CD4-positive, alpha-beta T cell (primary cell): Measurements from ENCODE around the gene MIPOL1. TPM values are rescaled to one million over a fixed set of nuclear protein-coding genes. Genes with fewer than 3 reads are reported as not detected.
"Not testable (repeated sequence)": the region's sequence is repeated elsewhere in the genome, so short reads cannot be mapped to it uniquely, and the experiment has no call there.

Experiments used
- ATAC-seq: fragments of 200-7000 bp; cut with Tn5 transposase; one replicate; pipeline ENCODE4 v1.10.0; 2022; ENCODE audit warnings: mild to moderate bottlenecking; ENCODE audit not compliant: poor library complexity
- CTCF ChIA-PET: fragments of 350-600 bp; sonication (Branson Sonifier 250); formaldehyde crosslinking; loops from one replicate; lab custom pipeline; 2021; ENCODE audit warnings: antibody characterized with exemption, inconsistent platforms; lab: Charles Lee
- POLR2A ChIA-PET: fragments of 350-600 bp; sonication (Branson Sonifier 250); formaldehyde crosslinking; loops from one replicate; lab custom pipeline; 2021; ENCODE audit warnings: antibody characterized with exemption, inconsistent platforms; lab: Charles Lee
- DNase-seq, 14 experiments: peaks; one replicate each; pipeline ENCODE4 v3.0.0-alpha.2; 2013 to 2020; ENCODE audit warnings: mixed read lengths in 2 of 14
- H3K27ac ChIP-seq, 2 donors: one replicate each; pipeline versions ENCODE4 v1.5.1 to v1.7.0; 2013; ENCODE audit warnings: low read length in 2 of 2, low read depth in 1 of 2, mild to moderate bottlenecking in 1 of 2
- H3K27me3 ChIP-seq, 2 experiments: 1 replicate in 1 of 2; 2 replicates in 1 of 2; pipeline versions ENCODE4 v1.6.1 to v1.7.0; 2013; ENCODE audit warnings: low read length in 2 of 2, control low read depth in 1 of 2, mild to moderate bottlenecking in 1 of 2, moderate library complexity in 1 of 2; ENCODE audit not compliant: insufficient read depth in 2 of 2, control insufficient read depth in 1 of 2
- H3K36me3 ChIP-seq: one replicate; pipeline ENCODE4 v1.6.1; 2013; ENCODE audit warnings: low read length, control low read depth; ENCODE audit not compliant: insufficient read depth
- H3K4me1 ChIP-seq: one replicate; pipeline ENCODE4 v1.6.1; 2013; ENCODE audit warnings: low read length, control low read depth; ENCODE audit not compliant: insufficient read depth
- H3K4me3 ChIP-seq: one replicate; pipeline ENCODE4 v1.5.1; 2013; ENCODE audit warnings: mild to moderate bottlenecking, low read length, moderate library complexity
- H3K9me3 ChIP-seq, 2 experiments: 1 replicate in 1 of 2; 2 replicates in 1 of 2; pipeline versions ENCODE4 v1.6.1 to v1.7.0; 2013; ENCODE audit warnings: low read length in 2 of 2, mild to moderate bottlenecking in 2 of 2, control low read depth in 1 of 2, moderate library complexity in 1 of 2; ENCODE audit not compliant: control insufficient read depth in 1 of 2, insufficient read depth in 1 of 2
- H3K27ac Mint-ChIP-seq: one replicate; pipeline ENCODE4 v1.8.0; 2020; ENCODE audit warnings: mixed read lengths
- H3K27me3 Mint-ChIP-seq: one replicate; pipeline ENCODE4 v1.8.0; 2021; ENCODE audit warnings: mixed read lengths
- H3K36me3 Mint-ChIP-seq: one replicate; pipeline ENCODE4 v1.8.0; 2021; ENCODE audit warnings: low read depth, mixed read lengths
- H3K4me1 Mint-ChIP-seq: one replicate; pipeline ENCODE4 v1.8.0; 2021; ENCODE audit warnings: low read depth, mixed read lengths
- H3K4me3 Mint-ChIP-seq: one replicate; pipeline ENCODE4 v1.8.0; 2020; ENCODE audit warnings: mild to moderate bottlenecking, mixed read lengths
- H3K9me3 Mint-ChIP-seq: one replicate; pipeline ENCODE4 v1.8.0; 2020; ENCODE audit warnings: mixed read lengths
- CTCF ChIP-seq: fragments of 200-600 bp; IDR thresholded peaks from one replicate; pipeline ENCODE4 v1.8.0; 2022; ENCODE audit warnings: antibody characterized with exemption, mild to moderate bottlenecking
- intact Hi-C, 2 experiments: fragments of 100-400 bp; cut with DNase I in 1 of 2; cut with micrococcal nuclease in 1 of 2; formaldehyde crosslinking; loops; one replicate each; pipeline versions ENCODE4 v1.15.1 to v1.9.0; 2023 to 2025; cut with DNase I, micrococcal nuclease
- total RNA-seq, 174 experiments: library from RNA in 2 of 174; stranded (reverse) in 2 of 174; gene quantifications; one replicate each; pipeline ENCODE4 v1.2.3 and lab custom pipeline; 2021 to 2026

The MIPOL1 gene
- total RNA-seq, 2 experiments from 2014 or later, result 0.30 TPM; not detected in 1

- peaks cover 0 to 9% of the 10 kb centered on the region in 2 experiments for H3K9me3 ChIP-seq
- no peaks in the 10 kb centered on the region for H3K36me3 ChIP-seq
- ChIA-PET POLR2A (no interaction called here), CTCF (no interaction called here)
- H3K9me3 Mint-ChIP-seq, result no peaks in the 10 kb centered on the region
- no peaks in the 10 kb centered on the region for H3K36me3 Mint-ChIP-seq
- H3K4me1 Mint-ChIP-seq, result no peaks in the 10 kb centered on the region
- H3K27me3 ChIP-seq, result no peaks in the 10 kb centered on the region
- ATAC-seq, result no peak
- no peaks in the 10 kb centered on the region for H3K27me3 Mint-ChIP-seq
- no peak overlapping the region for H3K4me3 ChIP-seq
- no peaks in the 10 kb centered on the region for H3K4me1 ChIP-seq
- H3K4me3 Mint-ChIP-seq, result no peak overlapping the region
- no peak overlapping the region for H3K27ac ChIP-seq
- H3K27ac Mint-ChIP-seq, result no peak overlapping the region
- DNase-seq, result no peak
- intact Hi-C loops, result no loop called here
- TF ChIP-seq CTCF, result no peak
Measured at GRCh38 chr14:37289688-37290087, 92.0 kb downstream of the MIPOL1 start.

GRCh38 chr14:37295262-37295661 is 97.5 kb downstream of the MIPOL1 start:
- POLR2A ChIA-PET, ATAC-seq, intact Hi-C loops, H3K9me3 ChIP-seq, H3K27me3 ChIP-seq, H3K4me3 ChIP-seq, H3K4me1 Mint-ChIP-seq, H3K27me3 Mint-ChIP-seq, H3K36me3 ChIP-seq, H3K9me3 Mint-ChIP-seq, H3K27ac Mint-ChIP-seq, CTCF ChIA-PET, H3K4me3 Mint-ChIP-seq, H3K4me1 ChIP-seq, H3K27ac ChIP-seq, H3K36me3 Mint-ChIP-seq, DNase-seq: not testable (repeated sequence)

GRCh38 chr14:37311252-37311651 is 113.5 kb downstream of the MIPOL1 start:
- Mint-ChIP-seq H3K27me3 (no peaks in the 10 kb centered on the region), H3K4me3 (no peak overlapping the region), H3K4me1 (no peaks in the 10 kb centered on the region), H3K9me3 (peaks cover 6% of the 10 kb centered on the region), H3K36me3 (no peaks in the 10 kb centered on the region), H3K27ac (no peak overlapping the region)
- no peak overlapping the region for H3K27ac ChIP-seq
- H3K36me3 ChIP-seq, result no peaks in the 10 kb centered on the region
- H3K27me3 ChIP-seq, result no peaks in the 10 kb centered on the region
- H3K4me3 ChIP-seq, result no peak overlapping the region
- intact Hi-C loops, result no loop called here
- ATAC-seq (no peak), DNase-seq (no peak)
- no peak for TF ChIP-seq CTCF
- H3K4me1 ChIP-seq, result no peaks in the 10 kb centered on the region
- POLR2A ChIA-PET, result no interaction called here
- H3K9me3 ChIP-seq, result no peaks in the 10 kb centered on the region
- CTCF ChIA-PET, result no interaction called here

GRCh38 chr14:37318938-37319337 is 121.2 kb downstream of the MIPOL1 start:
- no peak overlapping the region for H3K4me3 ChIP-seq
- no peaks in the 10 kb centered on the region for H3K9me3 ChIP-seq
- no peaks in the 10 kb centered on the region for H3K4me1 ChIP-seq
- H3K36me3 ChIP-seq, result no peaks in the 10 kb centered on the region
- TF ChIP-seq CTCF, result no peak
- no peaks in the 10 kb centered on the region for H3K27me3 ChIP-seq
- DNase-seq (no peak), ATAC-seq (no peak)
- no peaks in the 10 kb centered on the region for H3K27me3 Mint-ChIP-seq
- no peak overlapping the region for H3K27ac Mint-ChIP-seq
- intact Hi-C loops, result no loop called here
- peaks cover 2% of the 10 kb centered on the region for H3K9me3 Mint-ChIP-seq
- H3K36me3 Mint-ChIP-seq, result no peaks in the 10 kb centered on the region
- POLR2A ChIA-PET, result no interaction called here
- no peak overlapping the region for H3K27ac ChIP-seq
- H3K4me3 Mint-ChIP-seq, result no peak overlapping the region
- CTCF ChIA-PET, result no interaction called here
- H3K4me1 Mint-ChIP-seq, result no peaks in the 10 kb centered on the region
